AG04449 (cell line): ENCODE measurements around the gene HIVEP3.
A peak's percentile ranks its signal among the peaks of the same experiment; 100 is the strongest.

ENCODE experiments used
- CTCF ChIA-PET: fragments of 350-600 bp; formaldehyde crosslinking; extraction: SDS; loops from one replicate; lab custom pipeline; 2021; ENCODE audit warnings: antibody characterized with exemption; lab: Yijun Ruan, JAX
- POLR2A ChIA-PET: fragments of 400-600, 350-600 bp; formaldehyde crosslinking; extraction: SDS; loops from one replicate; lab custom pipeline; 2020; ENCODE audit warnings: antibody characterized with exemption, inconsistent platforms; lab: Yijun Ruan, JAX
- DNase-seq: peaks from one replicate; pipeline ENCODE4 v3.0.0-alpha.2; 2010; ENCODE audit warnings: low read depth, low spot score
- H3K4me3 ChIP-seq: 2 replicates; pipeline ENCODE4 v1.5.1; 2011; ENCODE audit warnings: low read depth, mild to moderate bottlenecking, control low read depth, low read length
- CTCF ChIP-seq: IDR thresholded peaks from one replicate; pipeline ENCODE4 v1.5.1; 2011; ENCODE audit warnings: mild to moderate bottlenecking, moderate library complexity, low read length, control low read depth, inconsistent platforms; ENCODE audit not compliant: insufficient read depth; ENCODE audit errors: missing control alignments

HIVEP3 gene

GRCh38 chr1:41664861-41665640, 253.7 kb downstream of the HIVEP3 start:
- no peak for TF ChIP-seq CTCF
- ChIA-PET POLR2A (no interaction called here), CTCF (interaction anchor here (0.9 to 3.8 kb wide), 2 partner anchors 91 to 145 kb away, joined by 3 to 14 read pairs; no protein-coding TSS in a partner anchor)
- no peak overlapping the region for H3K4me3 ChIP-seq
- DNase-seq, result no peak

- no peak for TF ChIP-seq CTCF
- POLR2A ChIA-PET, result interaction anchor here (0.9 kb wide), 1 partner anchor 8 kb away, joined by 5 read pairs; no protein-coding TSS in a partner anchor
- CTCF ChIA-PET, result interaction anchor here (0.9 to 3.8 kb wide), 6 partner anchors 9 to 510 kb away, joined by 3 to 14 read pairs (median 3); no protein-coding TSS in a partner anchor
These were observed 254.9 kb downstream of the HIVEP3 start for GRCh38 chr1:41663671-41664400.

GRCh38 chr1:41662765-41663437, 255.8 kb downstream of the HIVEP3 start:
- no peak for TF ChIP-seq CTCF
- ChIA-PET POLR2A (interaction anchor here (0.5 to 1.0 kb wide), 5 partner anchors 9 to 146 kb away, joined by 3 to 5 read pairs (median 4); no protein-coding TSS in a partner anchor), CTCF (interaction anchor here (0.9 to 3.8 kb wide), 6 partner anchors 8 to 511 kb away, joined by 3 to 14 read pairs (median 3); no protein-coding TSS in a partner anchor)
- peak overlapping the region; percentile 55 for H3K4me3 ChIP-seq
- DNase-seq, result peak; percentile 69

More at GRCh38 chr1:41663671-41664400, 254.9 kb downstream of the HIVEP3 start:
- no peak overlapping the region for H3K4me3 ChIP-seq
- DNase-seq, result no peak

- peak overlapping the region; percentile 78 for H3K4me3 ChIP-seq
- POLR2A ChIA-PET, result interaction anchor here (0.8 to 1.0 kb wide), 5 partner anchors 10 to 146 kb away, joined by 3 to 14 read pairs (median 4); no protein-coding TSS in a partner anchor
- no peak for TF ChIP-seq CTCF
- CTCF ChIA-PET, result interaction anchor here (0.7 to 3.8 kb wide), 3 partner anchors 9 to 88 kb away, joined by 3 to 14 read pairs (median 3); no protein-coding TSS in a partner anchor
- no peak for DNase-seq
These were observed 256.5 kb downstream of the HIVEP3 start for GRCh38 chr1:41662061-41662764.

GRCh38 chr1:41661428-41662060, 257.2 kb downstream of the HIVEP3 start:
- peak overlapping the region; percentile 78 for H3K4me3 ChIP-seq
- ChIA-PET POLR2A (interaction anchor here (0.8 to 1.0 kb wide), 3 partner anchors 11 to 145 kb away, joined by 3 to 14 read pairs (median 3); no protein-coding TSS in a partner anchor), CTCF (interaction anchor here (0.7 to 3.8 kb wide), 3 partner anchors 9 to 88 kb away, joined by 3 to 14 read pairs (median 3); no protein-coding TSS in a partner anchor)
- no peak for TF ChIP-seq CTCF
- no peak for DNase-seq
